ENCODE data around the gene PASK.

GRCh38 chr2:241081643-241082340, 67.5 kb downstream of the PASK start:
- TF ChIP-seq EP300 (IDR thresholded peaks at IDR 0.05) (no peak), CTCF (IDR thresholded peaks at IDR 0.05) (no peak), POLR2A (IDR thresholded peaks at IDR 0.05) (no peak)

All from tibial nerve (tissue), 4 donors.